ENCODE measurements around the gene DNAH5. TPM values are rescaled to one million over a fixed set of nuclear protein-coding genes. Genes with fewer than 3 reads are reported as not detected.

The DNAH5 gene
- total RNA-seq, 1 donor: 0.36 TPM

GRCh38 chr5:13692172-13692571 lies 252.3 kb downstream of the DNAH5 start:
- Histone ChIP-seq H3K4me1 (ENCODE audit: insufficient read depth, low read length) (no peaks in the 10 kb centered on the region), H3K9me3 (ENCODE audit: low read depth, low read length) (no peaks in the 10 kb centered on the region), H3K36me3 (ENCODE audit: insufficient read depth, low read length) (no peaks in the 10 kb centered on the region), H3K79me2 (ENCODE audit: insufficient read depth, low read length) (no peaks in the 10 kb centered on the region), H2AFZ (ENCODE audit: low read length) (no peak overlapping the region), H4K20me1 (ENCODE audit: insufficient read depth, low read length) (no peaks in the 10 kb centered on the region), H3K27me3 (ENCODE audit: insufficient read depth, low read length) (no peaks in the 10 kb centered on the region), H3K27ac (ENCODE audit: low read depth, low read length) (no peak overlapping the region), H3K4me2 (ENCODE audit: insufficient read depth, low read length) (no peak overlapping the region), H3K4me3 (ENCODE audit: insufficient read depth, low read length) (no peak overlapping the region)
- no peak for DNase-seq (ENCODE audit: insufficient read length, low spot score, missing footprints)
- no peak for TF ChIP-seq CTCF (IDR thresholded peaks at IDR 0.05; ENCODE audit: extremely low read depth, low read depth, low read length)

- no peak overlapping the region for H3K4me3 ChIP-seq (ENCODE audit: insufficient read depth, low read length)
- DNase-seq (ENCODE audit: insufficient read length, low spot score, missing footprints): no peak
Measured at GRCh38 chr5:13676531-13676930, 268.0 kb downstream of the DNAH5 start.

DNA sequence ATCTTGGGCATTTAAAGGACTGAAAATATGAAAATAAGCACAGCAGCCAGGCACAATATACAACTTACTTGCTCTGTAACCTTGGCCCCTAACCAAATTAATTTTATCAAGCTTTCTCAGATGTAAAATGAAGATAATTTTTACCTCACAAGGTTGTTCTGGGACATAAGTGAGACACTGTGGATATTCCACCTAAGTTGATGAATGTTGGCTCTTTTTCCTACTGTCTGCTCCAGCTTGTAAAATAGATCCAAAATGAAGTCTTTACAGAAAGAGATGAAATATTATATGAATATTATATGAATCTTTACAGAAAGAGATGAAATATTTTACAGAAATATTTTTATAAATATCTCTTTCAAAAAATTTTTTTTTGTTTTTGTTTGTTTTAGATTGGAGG lies 270.1 kb downstream of the DNAH5 start:
- Histone ChIP-seq H3K79me2 (ENCODE audit: insufficient read depth, low read length) (no peaks in the 10 kb centered on the region), H4K20me1 (ENCODE audit: insufficient read depth, low read length) (no peaks in the 10 kb centered on the region), H3K27ac (ENCODE audit: low read depth, low read length) (no peak overlapping the region), H3K4me3 (ENCODE audit: insufficient read depth, low read length) (no peak overlapping the region), H2AFZ (ENCODE audit: low read length) (no peak overlapping the region), H3K9me3 (ENCODE audit: low read depth, low read length) (no peaks in the 10 kb centered on the region), H3K4me1 (ENCODE audit: insufficient read depth, low read length) (no peaks in the 10 kb centered on the region), H3K4me2 (ENCODE audit: insufficient read depth, low read length) (no peak overlapping the region), H3K27me3 (ENCODE audit: insufficient read depth, low read length) (no peaks in the 10 kb centered on the region), H3K36me3 (ENCODE audit: insufficient read depth, low read length) (no peaks in the 10 kb centered on the region)
- no peak for TF ChIP-seq CTCF (IDR thresholded peaks at IDR 0.05; ENCODE audit: extremely low read depth, low read depth, low read length)
- no peak for DNase-seq (ENCODE audit: insufficient read length, low spot score, missing footprints)

More at GRCh38 chr5:13676531-13676930, 268.0 kb downstream of the DNAH5 start:
- Histone ChIP-seq H3K9me3 (ENCODE audit: low read depth, low read length) (no peaks in the 10 kb centered on the region), H4K20me1 (ENCODE audit: insufficient read depth, low read length) (no peaks in the 10 kb centered on the region), H3K4me1 (ENCODE audit: insufficient read depth, low read length) (no peaks in the 10 kb centered on the region), H3K4me2 (ENCODE audit: insufficient read depth, low read length) (no peak overlapping the region), H3K27ac (ENCODE audit: low read depth, low read length) (no peak overlapping the region), H3K79me2 (ENCODE audit: insufficient read depth, low read length) (no peaks in the 10 kb centered on the region), H3K36me3 (ENCODE audit: insufficient read depth, low read length) (no peaks in the 10 kb centered on the region), H2AFZ (ENCODE audit: low read length) (no peak overlapping the region), H3K27me3 (ENCODE audit: insufficient read depth, low read length) (no peaks in the 10 kb centered on the region)
- TF ChIP-seq CTCF (IDR thresholded peaks at IDR 0.05; ENCODE audit: extremely low read depth, low read depth, low read length): no peak

DNA sequence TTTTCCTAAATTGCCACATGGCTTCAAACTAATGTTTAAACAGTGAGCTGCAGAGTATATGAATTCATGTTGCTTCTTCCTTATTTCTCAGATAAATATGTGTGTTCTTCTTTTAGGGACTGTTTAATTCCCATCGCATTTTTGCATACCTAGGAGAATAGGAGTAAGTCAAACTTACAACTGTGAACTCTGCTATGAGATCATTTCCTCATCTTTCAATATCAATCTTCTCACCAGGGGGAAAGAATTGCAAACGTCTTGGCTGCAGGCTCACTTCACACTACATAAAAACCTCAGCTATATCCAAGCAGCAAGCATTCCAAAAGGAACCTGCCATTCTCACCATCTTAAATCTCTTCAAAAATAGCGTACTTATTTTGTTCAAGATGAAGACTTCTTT lies 271.0 kb downstream of the DNAH5 start:
- H3K27me3 ChIP-seq (ENCODE audit: insufficient read depth, low read length): no peaks in the 10 kb centered on the region
- no peaks in the 10 kb centered on the region for H4K20me1 ChIP-seq (ENCODE audit: insufficient read depth, low read length)
- no peak overlapping the region for H3K27ac ChIP-seq (ENCODE audit: low read depth, low read length)
- H3K9me3 ChIP-seq (ENCODE audit: low read depth, low read length): no peaks in the 10 kb centered on the region
- no peaks in the 10 kb centered on the region for H3K79me2 ChIP-seq (ENCODE audit: insufficient read depth, low read length)
- no peaks in the 10 kb centered on the region for H3K4me1 ChIP-seq (ENCODE audit: insufficient read depth, low read length)
- no peak for TF ChIP-seq CTCF (IDR thresholded peaks at IDR 0.05; ENCODE audit: extremely low read depth, low read depth, low read length)
- no peaks in the 10 kb centered on the region for H3K36me3 ChIP-seq (ENCODE audit: insufficient read depth, low read length)
- H2AFZ ChIP-seq (ENCODE audit: low read length): no peak overlapping the region
- DNase-seq (ENCODE audit: insufficient read length, low spot score, missing footprints): no peak
- no peak overlapping the region for H3K4me3 ChIP-seq (ENCODE audit: insufficient read depth, low read length)
- H3K4me2 ChIP-seq (ENCODE audit: insufficient read depth, low read length): no peak overlapping the region

All from osteoblast (primary cell).